GM20000 (cell line): Measurements from ENCODE around the gene NT5DC3.

Source experiments
- DNase-seq: peaks from one replicate; pipeline ENCODE4 v3.0.0; 2012; ENCODE audit warnings: low spot score
- TF ChIP-seq, protein P1 (sequence below): IDR thresholded peaks from 2 replicates; pipeline ENCODE4 v1.5.1; 2012; ENCODE audit warnings: mild to moderate bottlenecking, control low read depth; ENCODE audit errors: extremely low read depth, missing control alignments

NT5DC3 gene

DNA sequence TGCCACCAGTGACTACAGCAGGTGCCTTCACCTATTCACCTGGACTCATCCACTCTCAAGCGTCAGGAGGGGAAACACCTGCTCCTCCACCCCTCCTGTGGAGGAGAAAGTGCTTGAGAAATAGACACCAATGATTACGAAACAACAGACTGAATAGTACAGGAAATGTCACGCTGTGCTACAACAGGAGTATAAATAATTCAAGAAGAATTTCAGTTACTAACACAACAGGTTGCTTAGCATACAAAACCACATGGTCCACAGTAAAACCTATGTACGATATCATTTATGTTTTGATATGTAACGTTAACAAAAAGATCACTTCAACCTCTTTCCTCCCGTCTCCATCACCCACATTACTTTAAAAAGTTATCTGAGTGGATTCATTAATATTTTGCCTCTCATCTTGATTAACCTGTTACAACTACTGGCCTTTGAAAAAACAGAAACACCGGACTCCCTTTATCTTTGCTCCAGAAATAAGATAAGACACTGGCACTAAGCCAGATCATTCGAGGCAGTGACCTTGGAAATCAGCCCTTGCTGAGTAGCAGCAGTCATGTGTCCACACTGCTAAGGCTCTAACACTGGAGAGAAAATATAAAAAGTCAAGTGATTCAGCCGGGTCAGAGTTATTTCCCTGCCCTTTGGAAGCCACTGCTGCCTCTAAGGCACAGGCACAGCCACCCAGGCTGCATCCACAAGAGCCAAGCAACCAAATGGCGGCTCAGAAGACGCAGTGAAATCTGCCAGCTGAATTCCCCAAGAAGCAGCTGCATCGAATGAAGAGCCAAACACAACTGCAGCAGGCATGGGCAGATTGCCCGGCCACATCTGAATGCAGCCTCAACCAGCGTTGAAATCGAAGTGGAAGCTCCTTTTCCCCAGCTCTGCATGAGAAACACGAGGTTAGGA is 40.9 kb downstream of the NT5DC3 start:
- no peak for DNase-seq
- TF ChIP-seq, protein P1, sequence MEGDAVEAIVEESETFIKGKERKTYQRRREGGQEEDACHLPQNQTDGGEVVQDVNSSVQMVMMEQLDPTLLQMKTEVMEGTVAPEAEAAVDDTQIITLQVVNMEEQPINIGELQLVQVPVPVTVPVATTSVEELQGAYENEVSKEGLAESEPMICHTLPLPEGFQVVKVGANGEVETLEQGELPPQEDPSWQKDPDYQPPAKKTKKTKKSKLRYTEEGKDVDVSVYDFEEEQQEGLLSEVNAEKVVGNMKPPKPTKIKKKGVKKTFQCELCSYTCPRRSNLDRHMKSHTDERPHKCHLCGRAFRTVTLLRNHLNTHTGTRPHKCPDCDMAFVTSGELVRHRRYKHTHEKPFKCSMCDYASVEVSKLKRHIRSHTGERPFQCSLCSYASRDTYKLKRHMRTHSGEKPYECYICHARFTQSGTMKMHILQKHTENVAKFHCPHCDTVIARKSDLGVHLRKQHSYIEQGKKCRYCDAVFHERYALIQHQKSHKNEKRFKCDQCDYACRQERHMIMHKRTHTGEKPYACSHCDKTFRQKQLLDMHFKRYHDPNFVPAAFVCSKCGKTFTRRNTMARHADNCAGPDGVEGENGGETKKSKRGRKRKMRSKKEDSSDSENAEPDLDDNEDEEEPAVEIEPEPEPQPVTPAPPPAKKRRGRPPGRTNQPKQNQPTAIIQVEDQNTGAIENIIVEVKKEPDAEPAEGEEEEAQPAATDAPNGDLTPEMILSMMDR, result no peak

DNA sequence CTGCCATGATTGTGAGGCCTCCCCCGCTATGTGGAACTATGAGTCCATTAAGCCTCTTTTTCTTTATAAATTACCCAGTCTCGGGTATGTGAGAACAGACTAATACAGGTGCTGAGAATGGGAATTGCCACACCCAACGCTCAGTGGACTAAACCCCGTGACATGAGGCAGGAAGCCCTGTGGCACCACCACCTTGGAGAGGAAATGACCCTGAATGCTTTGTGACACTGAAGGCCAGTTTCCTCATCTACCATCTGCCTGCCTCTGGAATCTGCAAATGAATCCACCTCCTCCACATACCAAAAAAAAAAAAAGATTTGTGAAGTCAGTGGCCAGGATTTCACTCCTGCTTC is 41.6 kb downstream of the NT5DC3 start:
- TF ChIP-seq, protein P1, result no peak
- DNase-seq, result no peak

DNA sequence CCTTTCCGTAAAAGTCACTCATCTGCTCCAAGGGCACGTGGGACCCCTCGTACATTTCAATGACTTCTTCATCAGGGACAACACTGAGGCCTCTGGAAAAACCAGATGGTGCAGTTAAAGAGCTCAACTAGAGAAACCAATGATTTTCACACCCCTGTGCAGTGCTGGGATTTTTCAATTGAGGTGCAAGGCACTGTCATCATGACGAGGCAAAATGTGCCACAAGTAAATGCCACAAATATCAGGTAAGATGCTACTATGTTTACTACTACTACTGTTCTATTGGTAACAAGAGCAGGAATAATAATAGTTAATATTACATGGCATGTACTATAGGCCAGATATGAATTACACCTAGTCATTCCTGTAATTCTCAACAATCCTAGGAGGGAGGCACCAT is 42.4 kb downstream of the NT5DC3 start:
- DNase-seq, result no peak
- TF ChIP-seq, protein P1, result no peak

DNA sequence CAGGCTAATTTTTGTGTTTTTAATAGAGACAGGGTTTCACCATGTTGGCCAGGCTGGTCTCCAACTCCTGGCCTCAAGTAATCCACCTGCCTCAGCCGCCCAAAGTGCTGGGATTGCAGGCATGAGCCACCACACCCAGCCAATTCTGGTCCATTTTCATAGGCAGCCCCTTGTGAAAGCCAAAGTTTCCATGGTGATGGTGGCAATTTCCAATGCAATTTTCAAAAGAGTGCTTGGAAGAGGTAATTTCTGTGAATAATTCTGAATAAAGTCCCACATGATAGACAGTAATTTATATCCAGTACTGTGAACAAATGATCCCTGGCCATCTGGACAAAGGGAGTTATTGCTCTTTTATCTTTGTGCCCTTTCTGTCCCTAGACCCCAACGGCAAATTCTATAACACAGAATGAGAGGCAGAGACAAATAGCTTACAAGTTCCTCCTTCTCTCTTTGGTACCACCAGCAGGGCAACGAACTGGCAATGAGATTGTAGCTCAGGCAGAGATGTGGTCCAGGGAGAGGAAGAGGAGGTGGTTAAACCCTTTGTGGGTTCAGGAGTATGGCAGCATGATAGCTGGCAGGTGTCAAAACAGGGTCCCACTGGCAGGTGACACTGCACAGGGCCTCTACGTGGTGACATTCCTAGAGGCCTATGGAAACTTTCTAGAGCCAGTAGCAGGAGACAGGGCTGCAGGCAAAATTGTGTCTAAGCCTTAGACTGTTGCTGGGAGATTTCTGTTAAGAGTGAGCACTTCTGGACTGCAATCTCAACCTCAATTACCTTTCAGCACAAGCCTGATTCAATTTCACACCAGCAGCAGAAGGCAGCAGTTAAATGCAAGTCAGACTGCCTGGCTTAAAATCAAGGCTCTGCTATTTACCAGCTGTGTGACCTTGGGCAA is 46.5 kb downstream of the NT5DC3 start:
- DNase-seq, result no peak
- TF ChIP-seq, protein P1, result no peak

DNA sequence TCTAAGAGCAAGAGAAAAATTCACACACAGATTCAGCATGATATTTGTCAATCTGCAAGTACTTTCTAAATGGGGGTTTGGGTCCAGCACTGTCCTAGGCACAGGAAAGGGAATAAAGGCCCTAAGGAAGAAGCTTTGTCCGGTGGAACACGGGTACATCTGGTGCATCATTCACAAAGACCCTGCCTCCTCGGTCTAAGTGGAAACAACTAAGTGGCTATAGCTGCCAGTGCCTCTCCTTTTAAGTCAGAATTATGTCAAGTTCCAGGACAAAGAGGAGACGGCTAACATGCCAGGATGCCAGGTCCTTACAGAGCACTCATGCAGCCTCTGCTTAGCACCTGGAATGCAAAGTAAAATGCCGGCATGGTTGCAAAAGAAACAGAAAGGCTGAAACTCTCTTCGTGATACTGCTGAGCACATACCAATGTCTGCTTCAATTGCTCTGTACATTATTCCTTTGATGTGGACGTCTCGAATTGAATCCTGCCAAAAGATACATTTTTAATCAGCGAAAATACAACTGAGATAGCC is 47.5 kb downstream of the NT5DC3 start:
- no peak for DNase-seq
- TF ChIP-seq, protein P1, result no peak

GRCh38 chr12:103793046-103793445 is 48.0 kb downstream of the NT5DC3 start:
- no peak for DNase-seq
- TF ChIP-seq, protein P1, result no peak
